D721Med (cell line): Measurements from ENCODE around the gene IPO11.
"Not testable (repeated sequence)": the region's sequence is repeated elsewhere in the genome, so short reads cannot be mapped to it uniquely, and the experiment has no call there.

Experiments
- DNase-seq: peaks from one replicate; pipeline ENCODE4 v3.0.0; 2011; ENCODE audit warnings: low spot score; ENCODE audit not compliant: insufficient read length
- FAIRE-seq: peaks from 2 replicates; lab custom pipeline; 2011; peaks lifted over from hg19 to GRCh38; lab: Jason Lieb, UNC
- TF ChIP-seq, protein P1 (sequence below): IDR thresholded peaks from 2 replicates; pipeline ENCODE4 v1.5.1; 2012; ENCODE audit warnings: mild to moderate bottlenecking, control low read depth; ENCODE audit not compliant: insufficient read depth; ENCODE audit errors: missing control alignments

The IPO11 gene

DNA sequence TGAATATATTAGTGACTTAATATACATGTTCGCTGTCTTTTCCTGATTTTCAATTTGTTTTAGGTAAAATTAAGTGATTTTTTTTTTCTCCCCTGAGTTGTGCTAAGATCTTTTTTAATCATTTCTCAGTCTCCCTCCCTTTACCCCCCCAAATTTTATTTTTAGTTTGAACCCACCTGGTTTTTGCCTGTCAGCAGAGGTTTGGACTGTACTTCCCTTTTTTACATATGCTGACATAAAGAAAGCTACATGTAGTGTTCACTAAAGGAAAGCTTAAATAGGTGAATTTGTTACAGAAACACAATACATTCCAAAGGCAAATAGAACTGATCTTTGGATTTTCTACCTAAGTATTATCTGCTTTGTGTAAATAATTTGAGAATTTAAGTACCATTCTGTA lies 82.2 kb downstream of the IPO11 start:
- DNase-seq (no peak), FAIRE-seq (no peak)
- TF ChIP-seq, protein P1, sequence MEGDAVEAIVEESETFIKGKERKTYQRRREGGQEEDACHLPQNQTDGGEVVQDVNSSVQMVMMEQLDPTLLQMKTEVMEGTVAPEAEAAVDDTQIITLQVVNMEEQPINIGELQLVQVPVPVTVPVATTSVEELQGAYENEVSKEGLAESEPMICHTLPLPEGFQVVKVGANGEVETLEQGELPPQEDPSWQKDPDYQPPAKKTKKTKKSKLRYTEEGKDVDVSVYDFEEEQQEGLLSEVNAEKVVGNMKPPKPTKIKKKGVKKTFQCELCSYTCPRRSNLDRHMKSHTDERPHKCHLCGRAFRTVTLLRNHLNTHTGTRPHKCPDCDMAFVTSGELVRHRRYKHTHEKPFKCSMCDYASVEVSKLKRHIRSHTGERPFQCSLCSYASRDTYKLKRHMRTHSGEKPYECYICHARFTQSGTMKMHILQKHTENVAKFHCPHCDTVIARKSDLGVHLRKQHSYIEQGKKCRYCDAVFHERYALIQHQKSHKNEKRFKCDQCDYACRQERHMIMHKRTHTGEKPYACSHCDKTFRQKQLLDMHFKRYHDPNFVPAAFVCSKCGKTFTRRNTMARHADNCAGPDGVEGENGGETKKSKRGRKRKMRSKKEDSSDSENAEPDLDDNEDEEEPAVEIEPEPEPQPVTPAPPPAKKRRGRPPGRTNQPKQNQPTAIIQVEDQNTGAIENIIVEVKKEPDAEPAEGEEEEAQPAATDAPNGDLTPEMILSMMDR, result no peak

DNA sequence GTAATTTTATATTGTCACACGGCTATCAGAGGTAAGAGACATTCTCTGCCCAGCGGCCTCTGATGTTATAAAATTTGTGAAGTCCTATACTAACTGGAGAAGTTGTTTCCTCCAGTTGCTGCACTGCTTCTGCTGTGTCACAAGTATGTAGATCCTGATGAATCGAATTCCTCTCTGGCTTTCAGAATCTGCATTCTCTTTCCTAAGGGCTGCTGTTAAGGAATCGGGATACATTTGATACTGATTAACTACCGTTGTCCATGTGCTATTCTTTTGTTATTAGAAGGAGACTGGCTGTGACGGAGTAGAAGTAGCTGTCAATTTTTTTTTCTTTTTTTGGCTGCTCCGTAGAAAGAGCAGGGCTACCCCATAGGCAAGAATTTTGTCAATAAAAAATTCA lies 84.3 kb downstream of the IPO11 start:
- FAIRE-seq (peak; percentile 35), DNase-seq (no peak)
- TF ChIP-seq, protein P1, result no peak

DNA sequence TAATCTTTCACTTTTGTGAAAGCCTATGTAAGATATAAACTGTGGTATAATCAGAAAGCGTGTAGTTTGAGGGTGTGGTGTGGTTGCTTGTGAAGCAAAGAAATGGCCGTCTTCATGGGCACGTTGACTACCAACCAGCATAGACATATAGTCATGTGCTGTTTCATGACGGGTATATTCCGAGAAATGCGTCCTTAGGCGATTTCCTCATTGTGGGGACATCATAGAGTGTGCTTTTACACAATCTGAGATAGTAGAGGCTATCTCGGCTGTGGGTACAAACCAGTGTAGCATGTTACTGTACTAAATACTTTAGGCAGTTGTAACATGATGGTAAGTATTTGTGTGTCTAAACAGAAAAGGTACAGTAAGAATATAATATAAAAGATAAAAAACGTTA lies 86.4 kb downstream of the IPO11 start:
- TF ChIP-seq, protein P1, result no peak
- DNase-seq, result no peak
- no peak for FAIRE-seq

DNA sequence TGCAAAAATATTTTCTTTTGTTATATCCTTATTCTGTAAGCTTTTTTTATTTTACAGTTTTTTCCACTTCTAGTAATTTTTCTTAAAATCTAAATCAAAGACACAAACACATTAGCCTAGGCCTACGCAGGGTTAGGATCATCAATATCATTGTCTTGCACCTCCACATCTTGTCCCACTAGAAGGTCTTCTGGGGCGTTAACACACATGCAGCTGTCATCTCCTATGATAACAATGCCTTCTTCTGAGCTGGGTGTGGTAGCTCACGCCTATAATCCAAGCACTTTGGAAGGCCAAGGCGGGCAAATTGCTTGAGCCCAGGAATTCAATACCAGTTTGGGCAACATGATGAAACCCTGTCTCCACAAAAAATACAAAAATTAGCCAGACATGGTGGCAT lies 87.2 kb downstream of the IPO11 start:
- FAIRE-seq (no peak), DNase-seq (no peak)
- TF ChIP-seq, protein P1, result no peak

DNA sequence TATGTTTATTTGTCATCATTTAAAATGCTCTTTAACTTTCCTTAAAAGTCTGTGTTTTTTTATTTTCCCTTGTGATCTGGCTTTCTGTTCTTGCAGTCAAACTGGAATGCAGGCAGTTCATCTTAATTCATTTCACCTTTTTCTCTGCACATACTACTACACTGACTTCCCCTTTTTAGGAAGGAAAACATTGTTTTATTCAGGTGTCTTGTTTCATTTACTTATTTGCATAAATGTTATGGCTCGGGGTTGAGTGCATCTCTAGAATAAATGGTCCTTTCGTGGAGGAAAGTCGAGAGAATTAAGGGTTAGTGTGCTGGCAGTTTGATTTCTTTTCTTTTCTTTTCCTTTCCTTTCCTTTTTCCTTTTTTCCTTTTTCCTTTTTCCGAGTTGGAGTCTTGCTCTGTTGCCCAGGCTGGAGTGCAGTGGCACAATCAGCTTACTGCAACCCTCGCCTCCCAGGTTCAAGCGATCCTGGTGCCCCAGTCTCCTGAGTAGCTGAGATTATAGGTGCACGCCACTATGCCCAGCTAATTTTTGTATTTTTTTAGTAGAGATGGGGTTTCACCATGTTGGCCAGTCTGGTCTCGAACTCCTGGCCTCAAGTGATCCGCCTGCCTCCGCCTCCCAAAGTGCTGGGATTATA lies 90.0 kb downstream of the IPO11 start:
- no peak for DNase-seq
- no peak for FAIRE-seq
- TF ChIP-seq, protein P1, result no peak

DNA sequence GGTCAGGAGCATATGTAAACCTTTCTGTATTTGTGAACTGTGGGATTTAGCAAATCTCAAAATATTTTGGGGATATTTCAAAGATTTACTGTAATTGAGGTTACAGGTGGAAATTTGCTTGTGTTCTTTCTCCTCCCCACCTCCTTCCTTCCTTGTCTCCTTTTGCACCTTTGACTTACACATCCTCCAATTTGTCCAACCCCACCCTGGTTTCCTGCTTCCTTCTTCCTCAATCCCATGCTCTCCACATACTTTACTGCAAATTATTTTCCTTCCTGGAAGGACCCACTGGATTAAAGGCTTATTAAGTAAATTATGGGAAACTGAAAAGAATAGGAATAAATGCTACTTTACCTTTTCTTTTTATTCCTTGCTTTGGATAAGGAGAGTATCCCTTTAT lies 91.6 kb downstream of the IPO11 start:
- TF ChIP-seq, protein P1, result no peak
- DNase-seq, result no peak
- FAIRE-seq, result no peak

DNA sequence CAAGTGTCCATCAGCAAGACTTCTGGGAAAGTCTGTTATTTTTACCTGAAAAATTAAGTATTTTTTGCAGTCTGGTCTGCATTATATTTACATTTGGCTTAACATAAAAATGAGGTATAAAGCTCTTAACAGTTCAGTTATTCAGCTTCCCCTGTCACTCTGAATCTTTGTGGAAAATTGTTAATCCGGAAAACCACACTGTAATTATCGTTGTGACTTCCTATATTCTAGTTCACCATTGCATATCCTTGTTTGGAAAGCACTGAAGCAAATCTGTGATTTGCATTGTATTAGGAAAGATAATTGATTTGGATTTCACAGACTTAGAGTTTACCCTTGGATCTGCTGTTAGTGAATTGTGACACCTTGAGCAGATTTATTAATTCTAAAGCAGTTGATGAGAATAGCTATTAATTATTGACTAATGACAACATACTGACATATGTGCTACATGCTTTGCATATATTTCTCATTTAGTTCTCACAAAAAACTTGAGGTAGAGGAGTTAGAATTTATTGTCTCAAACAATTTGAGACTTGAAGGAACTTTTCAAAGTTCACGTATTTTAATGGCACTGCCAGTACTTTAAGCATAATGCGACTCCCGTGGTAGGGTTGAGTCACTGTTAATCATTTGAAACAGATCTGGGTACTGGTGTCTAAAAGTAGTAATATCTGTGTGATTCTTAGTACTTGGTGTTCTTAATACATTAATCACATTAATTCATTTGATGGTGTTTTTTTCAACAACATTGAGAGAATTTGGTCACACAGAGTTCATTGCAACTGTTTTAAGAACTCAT lies 94.3 kb downstream of the IPO11 start:
- TF ChIP-seq, protein P1, result no peak
- FAIRE-seq (peak; percentile 97), DNase-seq (no peak)

DNA sequence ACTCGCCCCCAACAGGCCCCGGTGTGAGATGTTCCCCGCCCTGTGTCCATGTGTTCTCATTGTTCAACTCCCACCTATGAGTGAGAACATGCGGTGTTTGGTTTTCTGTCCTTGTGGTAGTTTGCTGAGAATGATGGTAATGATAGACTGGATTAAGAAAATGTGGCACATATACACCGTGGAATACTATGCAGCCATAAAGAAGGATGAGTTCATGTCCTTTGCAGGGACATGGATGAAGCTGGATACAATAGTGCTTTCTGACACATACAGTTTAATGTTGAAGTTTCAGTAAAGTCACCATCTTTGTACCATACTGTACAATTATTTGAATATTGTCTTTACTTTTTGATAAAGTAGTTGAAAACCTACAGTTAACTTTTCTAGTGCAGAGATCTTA lies 96.2 kb downstream of the IPO11 start:
- not testable (repeated sequence) for DNase-seq, FAIRE-seq
